Left hindlimb (tissue), 1 donor: ENCODE results near the gene EMSY.

ENCODE experiments used
- DNase-seq: peaks from one replicate; pipeline ENCODE4 v3.0.0-alpha.2; 2018

The EMSY gene

GRCh38 chr11:76523786-76524436 lies 79.1 kb downstream of the EMSY start:
- DNase-seq, result no peak

GRCh38 chr11:76524461-76524860 lies 79.6 kb downstream of the EMSY start:
- DNase-seq, result no peak

- no peak for DNase-seq
Measured at GRCh38 chr11:76524919-76525318, 80.1 kb downstream of the EMSY start.

- DNase-seq, result no peak
Measured at GRCh38 chr11:76526878-76527277, 82.1 kb downstream of the EMSY start.

GRCh38 chr11:76542436-76542835 lies 97.6 kb downstream of the EMSY start:
- DNase-seq, result no peak

- DNase-seq, result no peak
Measured at GRCh38 chr11:76543006-76543703, 98.3 kb downstream of the EMSY start.

- DNase-seq, result no peak
Measured at GRCh38 chr11:76550781-76551180, 106.0 kb downstream of the EMSY start.

- DNase-seq, result no peak
Measured at GRCh38 chr11:76551400-76551799, 106.6 kb downstream of the EMSY start.

- no peak for DNase-seq
Measured at GRCh38 chr11:76552987-76553386, 108.2 kb downstream of the EMSY start.

GRCh38 chr11:76553554-76554476 lies 109.0 kb downstream of the EMSY start:
- no peak for DNase-seq

- no peak for DNase-seq
Measured at GRCh38 chr11:76554767-76555166, 109.9 kb downstream of the EMSY start.

- DNase-seq, result no peak
Measured at GRCh38 chr11:76557466-76557865, 112.6 kb downstream of the EMSY start.

GRCh38 chr11:76558473-76558872 lies 113.7 kb downstream of the EMSY start:
- no peak for DNase-seq

GRCh38 chr11:76558891-76559290 lies 114.1 kb downstream of the EMSY start:
- no peak for DNase-seq

GRCh38 chr11:76559346-76559745 lies 114.5 kb downstream of the EMSY start:
- DNase-seq, result no peak

GRCh38 chr11:76560219-76560618 lies 115.4 kb downstream of the EMSY start:
- DNase-seq, result no peak

GRCh38 chr11:76561245-76561644 lies 116.4 kb downstream of the EMSY start:
- no peak for DNase-seq

- no peak for DNase-seq
Measured at GRCh38 chr11:76562541-76562940, 117.7 kb downstream of the EMSY start.

GRCh38 chr11:76564364-76564763 lies 119.5 kb downstream of the EMSY start:
- no peak for DNase-seq

GRCh38 chr11:76566811-76567210 lies 122.0 kb downstream of the EMSY start:
- DNase-seq, result no peak

- DNase-seq, result no peak
Measured at GRCh38 chr11:76567261-76567660, 122.4 kb downstream of the EMSY start.

GRCh38 chr11:76568139-76568538 lies 123.3 kb downstream of the EMSY start:
- DNase-seq, result no peak

GRCh38 chr11:76568621-76569020 lies 123.8 kb downstream of the EMSY start:
- no peak for DNase-seq
